ENCODE measurements around the gene SEL1L3. TPM values are rescaled to one million over a fixed set of nuclear protein-coding genes. Genes with fewer than 3 reads are reported as not detected.

SEL1L3 gene
- total RNA-seq, 1 donor from 2014 or later, result 8.3 TPM

GRCh38 chr4:25860586-25861279 lies 2.1 kb downstream of the SEL1L3 start:
- H3K36me3 ChIP-seq, result no peaks in the 10 kb centered on the region
- intact Hi-C loops (cut with DNase I), result no loop called here
- H3K4me1 ChIP-seq, result peaks cover 14% of the 10 kb centered on the region
- TF ChIP-seq POLR2AphosphoS5 (IDR thresholded peaks at IDR 0.05; ENCODE audit: insufficient read depth in 1 of 2, low read depth in 1 of 2) (no peak), CTCF (IDR thresholded peaks at IDR 0.05) (no peak), POLR2A (IDR thresholded peaks at IDR 0.05) (no peak)
- no peak for DNase-seq (ENCODE audit: extremely low spot score in 2 of 2)
- no peaks in the 10 kb centered on the region for H3K27me3 ChIP-seq
- H3K27ac ChIP-seq, result no peak overlapping the region
- no peak overlapping the region for H3K4me3 ChIP-seq
- no peaks in the 10 kb centered on the region for H3K9me3 ChIP-seq

- no peak overlapping the region for H3K4me3 ChIP-seq
- TF ChIP-seq POLR2A (IDR thresholded peaks at IDR 0.05) (no peak), CTCF (IDR thresholded peaks at IDR 0.05) (no peak), POLR2AphosphoS5 (IDR thresholded peaks at IDR 0.05; ENCODE audit: insufficient read depth in 1 of 2, low read depth in 1 of 2) (no peak)
- no peaks in the 10 kb centered on the region for H3K9me3 ChIP-seq
- no peaks in the 10 kb centered on the region for H3K36me3 ChIP-seq
- H3K27me3 ChIP-seq, result no peaks in the 10 kb centered on the region
- H3K4me1 ChIP-seq, result peaks cover 14% of the 10 kb centered on the region
- no peak overlapping the region for H3K27ac ChIP-seq
- intact Hi-C loops (cut with DNase I), result no loop called here
- no peak for DNase-seq (ENCODE audit: extremely low spot score in 2 of 2)
Observed at GRCh38 chr4:25859429-25860148, 3.2 kb downstream of the SEL1L3 start.

- TF ChIP-seq POLR2A (IDR thresholded peaks at IDR 0.05) (no peak), CTCF (IDR thresholded peaks at IDR 0.05) (no peak), POLR2AphosphoS5 (IDR thresholded peaks at IDR 0.05; ENCODE audit: insufficient read depth in 1 of 2, low read depth in 1 of 2) (no peak)
- no peak for DNase-seq (ENCODE audit: extremely low spot score in 2 of 2)
- H3K36me3 ChIP-seq, result no peaks in the 10 kb centered on the region
- H3K27me3 ChIP-seq, result no peaks in the 10 kb centered on the region
- no peak overlapping the region for H3K27ac ChIP-seq
- peaks cover 14% of the 10 kb centered on the region for H3K4me1 ChIP-seq
- intact Hi-C loops (cut with DNase I), result no loop called here
- H3K4me3 ChIP-seq, result no peak overlapping the region
- H3K9me3 ChIP-seq, result no peaks in the 10 kb centered on the region
Observed at GRCh38 chr4:25857851-25858400, 4.9 kb downstream of the SEL1L3 start.

- peaks cover 13% of the 10 kb centered on the region for H3K4me1 ChIP-seq
- DNase-seq (ENCODE audit: extremely low spot score in 2 of 2), result no peak
- no peak overlapping the region for H3K4me3 ChIP-seq
- TF ChIP-seq POLR2A (IDR thresholded peaks at IDR 0.05) (no peak), CTCF (IDR thresholded peaks at IDR 0.05) (no peak), POLR2AphosphoS5 (IDR thresholded peaks at IDR 0.05; ENCODE audit: insufficient read depth in 1 of 2, low read depth in 1 of 2) (no peak)
- H3K36me3 ChIP-seq, result no peaks in the 10 kb centered on the region
- H3K9me3 ChIP-seq, result no peaks in the 10 kb centered on the region
- no peaks in the 10 kb centered on the region for H3K27me3 ChIP-seq
- intact Hi-C loops (cut with DNase I), result no loop called here
- H3K27ac ChIP-seq, result no peak overlapping the region
Observed at GRCh38 chr4:25857403-25857802, 5.4 kb downstream of the SEL1L3 start.

- no peak overlapping the region for H3K27ac ChIP-seq
- no peak for TF ChIP-seq CTCF (IDR thresholded peaks at IDR 0.05)
- no peak for TF ChIP-seq POLR2AphosphoS5 (IDR thresholded peaks at IDR 0.05; ENCODE audit: insufficient read depth in 1 of 2, low read depth in 1 of 2)
- TF ChIP-seq POLR2A (IDR thresholded peaks at IDR 0.05), result no peak
- no peak overlapping the region for H3K4me3 ChIP-seq
- H3K36me3 ChIP-seq, result no peaks in the 10 kb centered on the region
- peaks cover 7% of the 10 kb centered on the region for H3K4me1 ChIP-seq
- H3K27me3 ChIP-seq, result no peaks in the 10 kb centered on the region
- H3K9me3 ChIP-seq, result no peaks in the 10 kb centered on the region
- DNase-seq (ENCODE audit: extremely low spot score in 2 of 2), result no peak
- intact Hi-C loops (cut with DNase I), result no loop called here
Observed at GRCh38 chr4:25856756-25857155, 6.0 kb downstream of the SEL1L3 start.
